OCI-LY7 (cell line): ENCODE data around the gene SFTPD. TPM values are rescaled to one million over a fixed set of nuclear protein-coding genes. Genes with fewer than 3 reads are reported as not detected.
A peak's percentile ranks its signal among the peaks of the same experiment; 100 is the strongest.
"Not testable (repeated sequence)": the region's sequence is repeated elsewhere in the genome, so short reads cannot be mapped to it uniquely, and the experiment has no call there.

ENCODE experiments used
- BruUV-seq: library from RNA; stranded (reverse); fragments of 400-500 nt; replicated peaks from 2 replicates; lab custom pipeline; 2021; lab: Mats Ljungman, UMichigan
- CTCF ChIA-PET: fragments of 300-600 bp; sonication (Branson Sonifier 250); formaldehyde crosslinking; loops from one replicate; lab custom pipeline; 2022; ENCODE audit warnings: antibody characterized with exemption; ENCODE audit not compliant: unreplicated experiment; lab: Charles Lee
- POLR2A ChIA-PET: fragments of 300-600 bp; sonication (Branson Sonifier 250); formaldehyde crosslinking; loops from one replicate; lab custom pipeline; 2022; ENCODE audit warnings: antibody characterized with exemption; lab: Charles Lee
- DNase-seq: peaks from one replicate; pipeline ENCODE4 v3.0.0-alpha.2; 2015; ENCODE audit warnings: low spot score
- H2AFZ ChIP-seq: fragments of 200-600 bp; sonication (generic), shearing (Covaris generic); 2 replicates; pipeline ENCODE4 v1.6.1; 2014; ENCODE audit warnings: mild to moderate bottlenecking, antibody characterized with exemption, low read length, moderate library complexity
- H3K27ac ChIP-seq: fragments of 200-600 bp; sonication (generic); 2 replicates; pipeline ENCODE4 v1.5.1; 2014; ENCODE audit warnings: mixed run types, low read depth, mild to moderate bottlenecking, moderate library complexity, low read length, inconsistent platforms; ENCODE audit not compliant: poor library complexity, severe bottlenecking
- H3K36me3 ChIP-seq: fragments of 200-600 bp; sonication (generic); 2 replicates; pipeline ENCODE4 v1.6.1; 2014; ENCODE audit warnings: mild to moderate bottlenecking, antibody characterized with exemption, low read length, moderate library complexity, mixed read lengths; ENCODE audit not compliant: insufficient read depth
- H3K4me1 ChIP-seq: fragments of 200-600 bp; sonication (generic); 2 replicates; pipeline ENCODE4 v1.5.1; 2014; ENCODE audit warnings: mild to moderate bottlenecking, low read length; ENCODE audit not compliant: insufficient read depth, poor library complexity, severe bottlenecking
- H3K4me2 ChIP-seq: fragments of 200-600 bp; sonication (generic); 2 replicates; pipeline ENCODE4 v1.6.1; 2014; ENCODE audit warnings: mild to moderate bottlenecking, low read length
- H3K4me3 ChIP-seq: fragments of 200-600 bp; sonication (generic); 2 replicates; pipeline ENCODE4 v1.5.1; 2014; ENCODE audit warnings: mild to moderate bottlenecking, low read depth, low read length; ENCODE audit not compliant: poor library complexity, severe bottlenecking
- H3K79me2 ChIP-seq: fragments of 200-600 bp; sonication (generic); 2 replicates; pipeline ENCODE4 v1.6.1; 2016; ENCODE audit warnings: low read depth, mild to moderate bottlenecking, low read length, moderate library complexity, mixed read lengths; ENCODE audit not compliant: insufficient read depth
- H3K9me2 ChIP-seq: fragments of 200-600 bp; sonication (generic); 2 replicates; pipeline ENCODE4 v1.6.1; 2016; ENCODE audit warnings: mild to moderate bottlenecking, low read length, mixed read lengths; ENCODE audit not compliant: insufficient read depth
- H3K9me3 ChIP-seq: fragments of 200-600 bp; sonication (generic); 2 replicates; pipeline ENCODE4 v1.6.1; 2014; ENCODE audit warnings: mild to moderate bottlenecking, mixed run types, low read length, mixed read lengths
- H4K20me1 ChIP-seq: fragments of 200-600 bp; sonication (generic); 2 replicates; pipeline ENCODE4 v1.6.1; 2014; ENCODE audit warnings: mild to moderate bottlenecking, antibody characterized with exemption, low read length, moderate library complexity, mixed read lengths; ENCODE audit not compliant: insufficient read depth
- EZH2phosphoT487 ChIP-seq: fragments of 200-600 bp; sonication (generic); IDR thresholded peaks from 2 replicates; pipeline ENCODE4 v1.6.1; 2018; ENCODE audit warnings: low read depth, borderline replicate concordance, mild to moderate bottlenecking, mixed run types, antibody characterized with exemption, low read length, moderate library complexity, mixed read lengths
- intact Hi-C: fragments of 100-400 bp; cut with micrococcal nuclease; formaldehyde crosslinking; loops from one replicate; pipeline ENCODE4 v1.10.0; 2022; ENCODE audit not compliant: unreplicated experiment
- total RNA-seq, 2 experiments: library from RNA; depleted of rRNA in 1 of 2; stranded (reverse); fragments of >200 nt in 1 of 2; shearing (Covaris generic) in 1 of 2; gene quantifications; 2 replicates each; pipeline ENCODE4 v1.2.3, GENCODE V29; 2014 to 2022
- TF ChIP-seq, protein P1 (sequence below): fragments of 200-600 bp; sonication (generic); conservative IDR thresholded peaks from 2 replicates; pipeline ENCODE4 v1.5.1; 2014; ENCODE audit warnings: mild to moderate bottlenecking, antibody characterized with exemption, low read length, moderate library complexity, mixed read lengths

SFTPD gene
- total RNA-seq, 2 experiments from 2014 or later = not detected

- Histone ChIP-seq H3K27ac (no peak overlapping the region), H3K9me3 (no peaks in the 10 kb centered on the region), H3K79me2 (no peaks in the 10 kb centered on the region), H3K36me3 (no peaks in the 10 kb centered on the region), H3K4me3 (no peak overlapping the region), H3K4me2 (no peak overlapping the region), H2AFZ (no peak overlapping the region), H4K20me1 (no peaks in the 10 kb centered on the region), H3K4me1 (no peaks in the 10 kb centered on the region), H3K9me2 (no peaks in the 10 kb centered on the region)
- TF ChIP-seq, protein P1, sequence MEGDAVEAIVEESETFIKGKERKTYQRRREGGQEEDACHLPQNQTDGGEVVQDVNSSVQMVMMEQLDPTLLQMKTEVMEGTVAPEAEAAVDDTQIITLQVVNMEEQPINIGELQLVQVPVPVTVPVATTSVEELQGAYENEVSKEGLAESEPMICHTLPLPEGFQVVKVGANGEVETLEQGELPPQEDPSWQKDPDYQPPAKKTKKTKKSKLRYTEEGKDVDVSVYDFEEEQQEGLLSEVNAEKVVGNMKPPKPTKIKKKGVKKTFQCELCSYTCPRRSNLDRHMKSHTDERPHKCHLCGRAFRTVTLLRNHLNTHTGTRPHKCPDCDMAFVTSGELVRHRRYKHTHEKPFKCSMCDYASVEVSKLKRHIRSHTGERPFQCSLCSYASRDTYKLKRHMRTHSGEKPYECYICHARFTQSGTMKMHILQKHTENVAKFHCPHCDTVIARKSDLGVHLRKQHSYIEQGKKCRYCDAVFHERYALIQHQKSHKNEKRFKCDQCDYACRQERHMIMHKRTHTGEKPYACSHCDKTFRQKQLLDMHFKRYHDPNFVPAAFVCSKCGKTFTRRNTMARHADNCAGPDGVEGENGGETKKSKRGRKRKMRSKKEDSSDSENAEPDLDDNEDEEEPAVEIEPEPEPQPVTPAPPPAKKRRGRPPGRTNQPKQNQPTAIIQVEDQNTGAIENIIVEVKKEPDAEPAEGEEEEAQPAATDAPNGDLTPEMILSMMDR = no peak
- TF ChIP-seq EZH2phosphoT487 = no peak
- POLR2A ChIA-PET = no interaction called here
- intact Hi-C loops = no loop called here
- CTCF ChIA-PET = no interaction called here
- BruUV-seq = no TSS peak
- no peak for DNase-seq
Observed at GRCh38 chr10:79923145-79923544, 25.8 kb downstream of the SFTPD start.

- H3K4me1 ChIP-seq, intact Hi-C loops, BruUV-seq, POLR2A ChIA-PET, H3K4me3 ChIP-seq, H3K4me2 ChIP-seq, DNase-seq, H3K9me3 ChIP-seq, H4K20me1 ChIP-seq, H3K27ac ChIP-seq, H3K36me3 ChIP-seq, H2AFZ ChIP-seq, H3K79me2 ChIP-seq, H3K9me2 ChIP-seq, CTCF ChIA-PET: not testable (repeated sequence)
Observed at GRCh38 chr10:79922011-79922412, 26.9 kb downstream of the SFTPD start.

- DNase-seq, H3K9me2 ChIP-seq, H3K27ac ChIP-seq, CTCF ChIA-PET, BruUV-seq, H4K20me1 ChIP-seq, H3K4me2 ChIP-seq, H3K9me3 ChIP-seq, H3K4me3 ChIP-seq, intact Hi-C loops, H3K4me1 ChIP-seq, H2AFZ ChIP-seq, H3K36me3 ChIP-seq, POLR2A ChIA-PET, H3K79me2 ChIP-seq: not testable (repeated sequence)
Observed at GRCh38 chr10:79915838-79916237, 33.1 kb downstream of the SFTPD start.

DNA sequence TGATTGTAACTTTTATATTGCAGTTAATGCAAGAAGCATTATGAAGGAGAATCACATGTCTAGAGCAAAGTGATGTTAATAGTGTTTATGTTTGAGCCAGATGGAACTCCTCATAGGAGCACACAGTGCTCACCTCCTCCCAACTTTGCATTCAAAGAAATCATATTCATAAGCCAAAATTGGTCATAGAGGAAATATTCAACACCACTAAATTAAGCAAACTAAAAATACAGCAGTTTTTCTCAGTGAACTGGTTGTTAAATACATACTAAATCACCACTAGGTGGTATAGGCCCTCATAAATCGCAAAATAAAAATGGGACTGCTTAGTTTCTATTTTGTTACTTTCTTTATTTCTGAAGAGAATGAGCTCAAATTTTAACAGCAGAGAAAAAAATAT is 34.4 kb downstream of the SFTPD start:
- H2AFZ ChIP-seq, DNase-seq, H3K4me2 ChIP-seq, H3K9me2 ChIP-seq, POLR2A ChIA-PET, H3K4me1 ChIP-seq, CTCF ChIA-PET, H3K4me3 ChIP-seq, H4K20me1 ChIP-seq, BruUV-seq, H3K9me3 ChIP-seq, H3K27ac ChIP-seq, intact Hi-C loops, H3K79me2 ChIP-seq, H3K36me3 ChIP-seq: not testable (repeated sequence)
- TF ChIP-seq, protein P1 = peak; percentile 38; the same call in 1 of the 2 replicates
